Stimulated activated CD4-positive, alpha-beta T cell treated with anti-CD3 and anti-CD28 coated beads, TNF-alpha, amount 100 ng/mL, for 24 hours (primary cell): ENCODE results near the gene ADAMTS17.

Experiments
- DNase-seq, 3 experiments: peaks; one replicate each; pipeline ENCODE4 v3.0.0-alpha.2; 2020; ENCODE audit warnings: low read depth in 3 of 3

ADAMTS17 gene

DNA sequence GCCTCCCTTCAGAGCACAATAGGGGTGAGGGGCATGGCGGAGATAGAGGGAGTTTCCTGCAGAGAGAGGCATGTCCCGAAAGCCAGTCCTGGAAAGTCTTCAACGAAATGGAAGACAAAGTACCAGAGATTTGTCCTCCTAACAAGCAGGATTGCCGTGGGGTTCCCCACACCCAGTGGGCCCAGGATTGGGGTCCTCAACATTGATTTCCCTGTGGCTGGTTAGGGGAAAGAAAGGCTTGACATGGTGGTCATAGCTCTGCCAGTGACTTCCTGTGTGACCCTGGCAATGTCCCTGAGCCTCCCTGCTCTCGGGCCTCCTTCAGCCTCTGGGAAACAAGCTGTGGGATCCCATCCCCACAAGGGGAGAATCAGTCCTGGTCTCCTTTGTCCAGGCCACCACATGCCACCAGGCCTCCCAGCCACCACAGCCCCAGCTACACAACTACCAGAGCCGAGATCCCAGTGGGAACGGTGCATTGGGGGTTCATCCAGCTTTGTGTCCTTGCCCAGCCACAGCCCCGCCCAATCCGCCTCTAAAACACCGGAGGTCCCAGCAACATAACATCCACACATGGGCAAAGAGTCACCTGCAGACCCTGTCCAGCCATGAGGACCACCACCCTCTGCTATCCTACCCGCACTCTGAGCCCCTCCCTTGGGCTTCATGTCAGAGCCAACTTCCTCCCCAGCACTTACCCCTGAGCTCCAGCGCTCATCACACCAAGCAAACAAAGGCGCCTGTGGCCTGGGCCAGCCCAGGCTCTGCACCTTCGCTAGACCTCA, 63.0 kb downstream of the ADAMTS17 start:
- no peak for DNase-seq

DNA sequence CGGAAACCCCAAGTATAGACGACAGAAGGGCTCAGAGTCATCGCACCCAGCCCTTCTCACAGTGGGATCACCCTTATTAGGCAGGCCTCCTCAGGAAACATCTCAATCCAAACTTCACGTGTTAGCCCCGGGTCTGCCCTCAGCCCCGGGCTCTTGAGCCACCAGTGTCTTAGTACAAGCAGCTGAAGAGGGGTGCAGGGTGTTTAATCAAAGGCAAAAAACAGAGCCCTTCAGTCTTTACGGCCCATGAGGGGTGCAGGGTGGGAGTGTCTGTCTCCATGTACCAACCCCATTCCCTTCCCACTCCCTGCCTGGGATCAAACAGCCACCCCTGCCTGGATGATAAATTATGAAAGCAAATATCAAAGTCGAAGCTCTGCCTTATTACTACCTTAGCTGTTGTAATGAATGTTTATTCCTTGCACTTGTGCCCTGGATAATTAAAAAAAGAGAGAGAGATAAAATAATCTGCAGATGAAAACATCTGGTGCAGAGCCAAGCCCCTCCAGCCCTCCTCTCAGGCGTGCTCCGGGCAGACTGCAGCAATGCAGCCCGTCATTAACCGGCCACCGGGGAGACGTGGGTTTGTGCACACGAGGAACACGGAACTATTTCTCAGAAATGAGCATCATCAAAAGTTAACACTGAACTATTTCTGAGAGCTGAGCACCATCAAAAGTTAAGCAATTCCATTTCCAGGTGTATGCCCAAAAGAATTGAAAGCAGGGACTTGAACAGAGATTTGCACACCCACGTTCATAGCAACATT, 64.5 kb downstream of the ADAMTS17 start:
- no peak for DNase-seq

DNA sequence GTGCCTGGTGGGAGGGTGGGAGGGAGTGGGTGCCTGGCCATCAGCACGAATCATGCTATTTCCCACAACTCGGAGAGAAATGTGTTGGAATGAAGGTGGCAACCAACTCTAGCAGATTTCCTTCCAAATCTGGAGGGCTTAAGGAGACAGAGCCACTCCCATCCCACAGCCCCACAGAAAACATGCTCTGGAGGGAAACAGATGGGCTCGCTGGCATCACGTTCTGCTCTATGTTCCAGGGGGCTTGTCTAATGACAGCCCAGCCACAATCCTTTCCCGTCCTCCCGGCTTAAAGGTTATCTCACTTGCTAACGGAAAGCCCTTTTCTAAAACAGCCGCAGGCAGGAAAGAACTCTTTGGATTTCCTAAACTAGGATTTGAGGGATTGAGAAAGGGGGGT, 65.3 kb downstream of the ADAMTS17 start:
- no peak for DNase-seq

DNA sequence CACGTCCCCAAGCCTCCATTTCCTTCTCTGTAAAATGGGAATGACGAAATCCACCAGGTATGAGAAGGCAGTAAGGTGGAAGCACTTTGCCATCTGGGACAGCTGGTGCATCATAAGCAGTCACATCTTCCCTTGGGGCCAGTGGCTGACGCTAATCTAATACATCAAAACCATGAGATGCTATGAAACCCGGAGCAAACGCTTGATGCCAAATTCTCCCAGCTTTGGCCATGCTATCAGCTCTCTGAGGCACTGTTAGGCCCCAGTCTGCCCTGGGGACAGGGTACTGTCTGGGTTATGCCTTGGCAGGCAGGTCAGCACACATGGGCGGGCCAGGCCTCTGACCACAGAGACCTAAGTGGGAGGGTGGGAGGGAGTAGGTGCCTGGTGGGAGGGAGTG, 66.1 kb downstream of the ADAMTS17 start:
- no peak for DNase-seq

DNA sequence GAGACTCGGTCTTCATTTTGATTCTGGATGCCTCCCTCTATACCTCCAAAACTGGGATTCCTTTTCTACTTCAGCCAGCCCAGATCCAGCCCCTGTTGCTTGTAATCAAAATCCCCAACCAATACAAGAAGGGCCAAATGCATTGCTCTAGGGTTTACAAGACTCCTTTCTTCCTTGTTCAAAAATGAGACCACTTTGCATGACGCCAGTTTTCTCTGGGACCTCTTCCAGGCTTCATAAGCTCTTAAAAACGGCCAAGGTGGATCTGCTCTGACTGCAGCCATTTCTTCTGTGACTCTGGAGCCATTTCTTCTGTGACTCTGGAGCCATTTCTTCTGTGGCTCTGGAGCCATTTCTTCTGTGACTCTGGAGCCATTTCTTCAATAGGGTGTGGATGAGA, 71.9 kb downstream of the ADAMTS17 start:
- no peak for DNase-seq

DNA sequence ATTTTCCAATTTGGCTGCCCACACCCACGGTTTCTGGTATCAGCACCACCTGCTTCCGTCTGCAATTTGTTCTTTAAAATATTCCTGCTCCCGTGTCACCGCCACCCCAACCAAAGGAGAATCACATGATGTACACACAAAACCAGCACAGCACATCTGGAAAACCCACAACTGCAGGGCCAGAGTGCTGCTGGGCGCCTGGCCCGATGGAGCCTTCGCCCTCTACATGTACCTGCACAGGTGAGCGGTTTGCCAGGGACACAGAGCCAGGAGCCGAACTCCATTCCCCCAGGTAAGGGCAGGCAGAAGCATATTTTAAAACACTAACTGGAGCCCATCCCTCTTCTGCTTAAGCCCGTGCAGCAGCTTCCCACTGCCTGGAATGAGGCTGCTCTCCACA, 75.6 kb downstream of the ADAMTS17 start:
- DNase-seq, result no peak

DNA sequence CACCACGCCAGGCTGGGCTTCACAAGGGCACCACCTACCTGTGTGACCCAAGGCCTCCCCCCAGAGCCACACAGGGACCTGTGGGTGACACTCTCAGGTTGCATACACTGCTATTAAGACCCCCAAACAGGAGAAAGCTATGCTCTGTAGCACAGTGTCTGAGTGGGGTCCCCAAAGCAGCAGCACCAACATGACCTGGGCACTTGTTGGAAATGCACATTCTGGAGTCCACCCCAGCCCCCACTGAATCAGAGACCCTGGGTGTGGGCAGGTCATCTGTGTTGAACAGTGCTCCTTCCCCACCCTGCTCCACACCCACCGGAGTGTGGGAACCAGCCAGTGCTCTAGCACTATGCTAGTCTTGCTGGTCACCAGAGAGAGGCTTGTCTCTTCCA, 76.1 kb downstream of the ADAMTS17 start:
- no peak for DNase-seq

DNA sequence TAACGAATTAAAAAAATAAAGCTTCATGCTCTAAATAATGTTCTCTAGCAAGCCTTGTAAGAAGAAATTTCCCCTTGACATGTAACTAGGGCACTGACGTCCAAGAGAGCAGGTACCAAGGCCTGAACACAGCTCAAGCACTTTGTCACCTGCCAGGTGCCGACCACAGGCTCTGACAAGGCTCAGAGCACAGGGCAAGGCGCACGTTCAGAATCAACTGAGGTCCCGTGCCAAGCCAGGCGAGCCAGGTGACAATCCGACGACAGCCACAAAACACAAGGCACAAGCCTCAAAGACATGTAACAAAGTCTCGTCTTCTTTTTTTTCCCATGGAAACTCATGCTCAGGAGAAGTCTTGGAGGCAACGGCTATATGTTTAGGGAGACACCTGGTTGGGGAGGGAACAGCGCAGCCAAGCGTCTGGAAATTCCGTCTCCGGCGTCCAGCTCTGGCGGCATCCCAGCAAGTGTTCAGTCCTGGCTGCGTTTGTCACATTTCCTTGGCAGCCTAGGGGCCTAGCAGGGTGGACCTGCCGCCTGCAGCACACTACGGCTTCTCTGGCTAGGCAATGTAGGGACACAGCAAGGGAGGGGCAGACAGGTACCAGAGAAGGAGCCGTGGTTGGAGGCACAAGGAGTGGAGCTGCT, 76.7 kb downstream of the ADAMTS17 start:
- DNase-seq, result no peak

DNA sequence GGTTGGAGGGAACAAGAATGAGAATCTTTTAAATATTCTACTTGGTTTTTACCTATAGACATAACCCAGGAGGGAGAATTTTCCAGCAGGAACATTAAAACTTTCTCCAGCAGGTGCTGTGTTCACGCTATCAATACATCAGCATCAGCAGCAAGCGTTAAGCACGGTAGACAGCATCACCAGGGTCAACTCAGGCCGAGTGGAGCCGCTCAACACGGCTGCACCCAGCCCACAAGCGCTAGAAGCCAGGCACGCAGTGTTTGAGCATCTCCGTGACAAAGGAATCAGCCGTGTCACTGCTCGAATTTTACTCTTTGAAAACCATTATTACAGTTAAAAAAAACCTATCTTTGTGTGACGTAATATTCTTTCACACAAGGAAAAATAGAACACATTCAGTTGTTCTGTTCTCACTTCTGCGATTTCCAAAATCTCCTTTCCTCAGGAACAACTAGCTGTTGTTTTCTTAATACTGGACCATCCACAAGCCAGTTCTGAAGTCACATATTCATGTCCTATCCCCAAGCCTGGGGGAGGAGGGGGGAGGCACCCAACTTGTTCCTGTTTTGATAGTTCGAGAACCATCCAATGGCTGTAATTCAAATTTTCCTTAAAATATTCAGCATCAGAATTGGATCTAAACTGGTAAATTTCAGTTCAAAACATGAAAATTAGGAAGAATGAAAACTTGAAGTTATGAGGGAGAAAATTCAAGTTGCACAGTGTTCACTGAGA, 77.9 kb downstream of the ADAMTS17 start:
- no peak for DNase-seq

DNA sequence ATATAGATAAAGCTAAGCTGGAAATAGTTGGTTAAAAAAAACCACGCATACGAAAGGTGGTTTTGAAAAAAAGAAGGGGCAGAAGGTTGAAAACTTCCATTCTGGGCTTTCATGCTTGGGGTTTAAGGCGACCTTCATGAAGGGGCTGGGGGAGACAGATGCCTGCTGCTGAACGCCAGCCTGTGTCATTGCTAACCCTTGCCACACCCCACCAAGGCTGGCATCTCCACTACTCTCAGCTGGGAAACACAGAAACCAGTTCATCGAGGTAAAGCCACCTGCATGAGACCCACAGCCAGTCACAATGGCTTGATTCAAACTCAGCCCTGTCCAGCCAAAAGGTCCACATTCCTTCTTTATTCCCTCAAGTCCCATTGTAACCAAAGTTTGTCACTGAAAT, 78.7 kb downstream of the ADAMTS17 start:
- no peak for DNase-seq

DNA sequence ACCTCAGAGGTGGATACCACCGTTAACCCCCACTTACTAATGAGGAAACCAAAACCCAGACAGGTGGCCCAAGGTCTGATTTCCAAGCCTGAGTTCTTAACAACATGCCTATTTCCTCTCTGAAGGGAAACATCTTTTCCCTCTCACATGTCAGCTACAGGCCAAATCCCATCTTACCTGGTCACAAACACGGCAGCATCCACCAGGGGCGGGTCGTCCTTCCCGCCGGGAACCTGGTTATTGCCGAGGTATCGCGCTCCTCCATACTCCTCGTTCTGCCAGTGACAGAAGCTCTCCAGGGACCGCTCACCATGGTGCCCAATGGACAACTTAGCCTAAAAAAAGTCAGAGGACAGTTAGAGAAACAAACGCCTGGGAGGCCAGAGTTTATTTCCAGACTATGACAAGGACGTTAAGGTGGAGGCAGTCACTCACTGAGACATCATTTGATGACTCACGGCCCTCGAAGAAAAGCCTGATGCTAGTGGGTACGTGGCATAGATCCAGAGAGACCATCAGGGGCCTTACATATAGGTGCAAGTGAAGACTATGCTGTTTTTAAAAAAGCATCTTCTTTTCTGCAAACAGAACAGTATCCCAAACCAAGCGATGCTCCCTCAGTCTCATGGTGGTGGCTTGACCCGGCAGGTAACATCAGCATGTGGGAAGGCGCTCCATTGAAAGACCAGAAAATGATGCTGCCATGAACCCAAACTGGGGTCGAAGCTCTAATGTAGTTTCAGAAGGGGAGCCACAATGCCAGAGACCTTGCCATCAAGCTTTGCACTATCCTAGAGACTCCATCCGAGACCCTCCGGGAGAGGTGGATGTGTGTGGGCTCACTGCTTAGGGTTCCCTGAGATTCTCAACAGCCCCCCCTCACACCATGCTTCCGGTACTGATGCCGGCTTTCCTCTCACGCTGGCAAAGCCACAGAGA, 80.2 kb downstream of the ADAMTS17 start:
- no peak for DNase-seq

DNA sequence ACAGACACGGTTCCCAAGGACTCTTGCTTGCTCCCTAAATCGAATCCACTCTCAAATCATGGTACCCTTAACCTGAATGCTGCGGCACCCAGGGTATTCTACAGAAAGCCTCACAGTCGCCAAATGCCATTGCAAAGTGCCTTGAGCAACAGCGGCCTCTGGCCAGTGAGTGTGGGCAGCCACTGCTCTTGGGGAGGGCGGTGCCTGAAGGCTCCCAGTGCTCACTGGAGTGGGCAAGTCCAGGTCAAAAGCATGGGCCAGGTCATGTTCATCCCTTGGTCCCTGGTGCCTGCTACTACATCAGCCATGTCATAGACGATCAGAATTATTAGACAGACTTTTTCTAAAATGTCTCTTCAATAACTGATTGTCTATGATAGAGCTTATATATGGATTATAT, 82.5 kb downstream of the ADAMTS17 start:
- DNase-seq, result no peak

DNA sequence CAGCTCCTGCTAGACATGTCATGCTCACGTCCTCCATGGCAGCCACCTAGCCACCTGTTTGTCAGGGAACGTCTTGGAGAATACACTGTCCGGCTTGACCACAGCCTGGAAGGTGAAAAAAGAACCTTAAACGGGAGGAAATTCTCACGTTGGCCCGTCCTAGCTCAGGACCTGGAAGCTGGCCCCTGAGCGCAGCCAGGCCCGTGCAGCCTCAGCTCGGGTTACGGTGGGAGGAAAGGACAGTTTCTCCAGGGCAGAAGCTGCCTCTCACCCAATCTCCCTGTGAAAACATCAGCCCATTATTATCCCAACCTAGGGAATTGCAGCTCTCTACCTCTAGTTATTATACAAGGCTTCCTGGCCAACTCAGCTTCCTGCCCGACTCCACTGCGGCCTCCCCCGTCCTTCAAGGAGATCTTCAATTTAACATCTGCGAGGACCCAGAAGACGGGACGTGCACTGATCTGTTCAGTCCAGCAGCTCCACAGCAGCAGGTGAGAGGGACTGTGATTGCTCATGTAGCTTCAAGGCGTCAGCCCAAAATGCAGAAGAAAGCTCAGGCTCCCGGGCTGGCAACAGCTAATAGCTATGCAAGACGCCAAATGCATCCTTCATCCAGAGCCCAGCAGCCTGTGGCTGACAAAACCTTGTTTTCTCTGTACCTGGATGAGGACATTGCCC, 84.7 kb downstream of the ADAMTS17 start:
- no peak for DNase-seq

DNA sequence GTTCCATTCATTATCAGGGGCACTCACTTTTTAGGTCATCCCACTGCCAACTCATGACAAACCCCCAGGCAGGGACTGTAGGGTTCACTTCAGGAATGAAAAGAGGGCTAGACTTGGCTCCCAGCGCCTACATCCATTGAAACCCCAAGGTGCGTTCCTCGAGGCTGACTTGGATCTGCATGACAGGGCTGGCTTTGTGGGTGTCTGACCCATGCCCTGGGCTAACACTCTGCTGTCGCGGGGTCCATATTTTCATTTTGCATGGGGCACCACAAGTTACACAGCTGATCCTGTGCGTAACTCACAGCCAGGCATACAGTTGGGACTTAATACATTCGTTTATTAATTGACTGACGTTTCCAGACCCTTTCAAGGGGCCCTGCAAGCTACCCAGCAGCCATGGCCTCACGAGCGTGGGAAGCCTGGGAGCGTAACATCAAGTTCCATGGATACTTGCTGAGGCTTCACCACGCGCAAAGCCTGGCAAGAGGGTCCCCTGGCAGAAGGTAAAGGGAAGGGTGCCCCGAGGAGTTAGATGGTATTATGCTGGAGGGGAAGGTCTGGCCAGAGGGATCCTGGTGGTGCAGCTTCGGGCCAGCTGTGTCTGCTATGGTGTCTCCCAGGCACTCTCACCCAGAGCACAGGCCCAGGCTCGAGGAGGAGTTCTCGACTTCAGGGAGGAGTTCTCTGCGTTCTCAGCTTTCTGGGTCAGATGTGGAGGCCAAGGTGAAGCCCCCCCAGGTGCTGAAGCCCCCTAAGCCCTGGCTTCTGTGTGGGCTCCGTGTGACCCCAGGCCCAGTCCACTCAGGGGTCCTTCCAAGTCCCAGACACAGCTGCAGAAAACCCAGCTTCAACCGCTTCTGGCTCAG, 85.4 kb downstream of the ADAMTS17 start:
- no peak for DNase-seq

DNA sequence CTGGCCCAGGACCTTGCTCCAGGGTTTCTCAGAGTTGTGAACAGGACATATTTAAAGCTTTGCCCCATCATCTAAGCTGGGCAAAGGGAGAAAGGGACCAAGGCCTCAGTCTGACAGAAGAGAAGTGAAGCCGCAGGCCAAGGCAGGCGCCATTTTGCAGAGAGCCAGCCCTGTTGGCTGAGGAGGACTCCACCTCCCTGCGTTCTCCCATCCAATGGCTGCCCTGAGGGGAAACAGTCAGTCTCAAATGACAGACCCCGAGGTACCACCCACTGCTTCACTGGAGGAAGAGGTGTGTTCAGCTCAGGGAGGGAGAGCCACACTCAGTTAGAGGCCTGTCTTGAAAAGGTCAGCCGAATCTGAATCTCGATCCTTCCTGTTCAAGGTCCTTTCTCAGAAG, 86.1 kb downstream of the ADAMTS17 start:
- DNase-seq, result no peak

DNA sequence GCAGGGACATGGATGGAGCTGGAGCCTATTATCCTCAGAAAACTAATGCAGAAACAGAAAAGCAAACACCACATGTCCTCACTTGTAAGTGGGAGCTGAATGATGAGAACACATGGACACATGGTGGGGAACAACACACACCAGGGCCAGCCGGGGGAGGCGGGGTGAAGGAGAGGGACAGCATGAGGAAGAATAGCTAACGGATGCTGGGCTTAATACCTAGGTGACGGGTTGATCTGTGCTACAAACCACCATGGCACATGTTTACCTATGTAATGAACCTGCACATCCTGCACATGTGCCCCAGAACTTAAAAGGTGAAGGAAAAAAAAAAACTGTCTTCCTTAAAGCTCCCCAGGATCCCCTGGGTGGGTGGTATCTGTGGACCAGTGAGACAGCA, 87.1 kb downstream of the ADAMTS17 start:
- DNase-seq, result no peak

DNA sequence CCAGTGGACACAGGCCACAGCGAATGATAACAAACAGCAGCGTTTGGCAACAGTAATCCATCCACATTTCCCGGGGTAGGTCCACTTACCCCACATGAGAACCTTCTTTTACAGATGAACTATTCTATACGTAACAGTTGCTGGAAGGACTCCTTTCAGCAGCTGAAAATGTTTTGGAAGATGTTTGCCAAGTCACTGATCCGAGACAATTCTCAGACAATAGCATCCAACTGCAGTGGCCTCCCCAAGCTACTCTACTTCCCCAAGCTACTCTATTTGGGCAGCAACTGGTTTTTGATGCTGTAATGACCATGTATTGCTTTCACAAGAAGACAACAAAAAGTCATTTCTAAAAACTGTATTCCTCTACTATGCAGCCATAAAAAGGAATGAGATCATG, 87.5 kb downstream of the ADAMTS17 start:
- no peak for DNase-seq

DNA sequence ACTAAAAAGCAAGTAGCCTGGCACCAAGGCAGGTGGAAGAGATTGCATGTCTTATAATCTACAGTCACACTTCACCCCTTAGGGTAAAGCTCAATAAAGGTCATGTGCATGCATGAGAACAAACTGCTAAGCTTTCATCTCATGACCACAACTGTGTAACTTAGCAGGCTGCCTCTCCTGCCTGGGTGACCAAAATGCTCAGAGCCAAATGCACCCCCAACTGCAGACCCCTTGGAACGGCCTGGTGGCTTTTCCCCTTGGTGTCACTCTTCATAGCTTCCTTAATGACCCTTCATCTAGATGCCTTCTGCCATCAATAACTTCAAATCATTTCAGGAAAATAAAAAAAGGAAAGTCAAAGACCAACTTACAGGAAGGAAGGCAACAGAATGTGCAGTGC, 88.1 kb downstream of the ADAMTS17 start:
- DNase-seq, result no peak

DNA sequence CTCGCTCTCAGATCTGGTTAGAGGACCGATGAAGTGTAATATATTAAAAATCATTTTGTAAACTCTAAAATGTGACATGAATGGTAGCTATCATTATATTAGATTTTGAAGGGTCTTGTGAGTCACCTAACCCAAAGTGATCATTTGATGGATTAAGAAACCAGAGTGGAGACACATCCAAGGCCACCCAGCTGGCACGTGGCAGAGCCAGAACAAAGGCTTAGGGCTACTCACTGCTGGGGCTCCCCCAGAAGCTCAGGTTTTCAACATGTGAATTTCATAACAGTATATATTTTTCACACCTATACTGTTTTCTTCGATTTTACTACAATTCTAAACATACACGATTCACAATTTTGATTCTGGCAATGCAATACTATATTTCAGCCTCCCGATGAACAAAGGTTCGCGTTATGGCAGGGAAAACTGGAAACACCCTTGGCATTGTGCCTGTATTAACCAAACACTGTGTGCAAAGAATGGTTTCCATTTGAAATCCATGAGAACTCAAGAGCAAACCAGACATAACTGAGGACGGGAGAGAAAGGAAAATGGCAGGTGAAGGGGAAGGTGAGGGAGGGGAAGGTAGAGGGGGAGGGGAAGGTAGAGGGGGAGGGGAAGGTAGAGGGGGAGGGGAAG, 88.9 kb downstream of the ADAMTS17 start:
- no peak for DNase-seq
